Neuron (in vitro differentiated cells): Measurements from ENCODE around the gene RFFL.
"Not testable (repeated sequence)": the region's sequence is repeated elsewhere in the genome, so short reads cannot be mapped to it uniquely, and the experiment has no call there.

ENCODE experiments used
- H2AFZ ChIP-seq: one replicate; pipeline ENCODE4 v1.6.1; 2013; ENCODE audit warnings: low read depth, mild to moderate bottlenecking, inconsistent platforms, low read length, moderate library complexity
- H3K27me3 ChIP-seq: one replicate; pipeline ENCODE4 v1.6.1; 2013; ENCODE audit warnings: low read length; ENCODE audit not compliant: insufficient read depth
- H3K36me3 ChIP-seq: one replicate; pipeline ENCODE4 v1.6.1; 2013; ENCODE audit warnings: low read length; ENCODE audit not compliant: insufficient read depth
- H3K4me1 ChIP-seq: one replicate; pipeline ENCODE4 v1.6.1; 2013; ENCODE audit warnings: low read length; ENCODE audit not compliant: insufficient read depth
- H3K4me3 ChIP-seq: 2 replicates; pipeline ENCODE4 v1.5.1; 2013; ENCODE audit warnings: mild to moderate bottlenecking, low read length, moderate library complexity
- H3K9me3 ChIP-seq: one replicate; pipeline ENCODE4 v1.6.1; 2013; ENCODE audit warnings: low read length

The RFFL gene, protein sequence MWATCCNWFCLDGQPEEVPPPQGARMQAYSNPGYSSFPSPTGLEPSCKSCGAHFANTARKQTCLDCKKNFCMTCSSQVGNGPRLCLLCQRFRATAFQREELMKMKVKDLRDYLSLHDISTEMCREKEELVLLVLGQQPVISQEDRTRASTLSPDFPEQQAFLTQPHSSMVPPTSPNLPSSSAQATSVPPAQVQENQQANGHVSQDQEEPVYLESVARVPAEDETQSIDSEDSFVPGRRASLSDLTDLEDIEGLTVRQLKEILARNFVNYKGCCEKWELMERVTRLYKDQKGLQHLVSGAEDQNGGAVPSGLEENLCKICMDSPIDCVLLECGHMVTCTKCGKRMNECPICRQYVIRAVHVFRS

DNA sequence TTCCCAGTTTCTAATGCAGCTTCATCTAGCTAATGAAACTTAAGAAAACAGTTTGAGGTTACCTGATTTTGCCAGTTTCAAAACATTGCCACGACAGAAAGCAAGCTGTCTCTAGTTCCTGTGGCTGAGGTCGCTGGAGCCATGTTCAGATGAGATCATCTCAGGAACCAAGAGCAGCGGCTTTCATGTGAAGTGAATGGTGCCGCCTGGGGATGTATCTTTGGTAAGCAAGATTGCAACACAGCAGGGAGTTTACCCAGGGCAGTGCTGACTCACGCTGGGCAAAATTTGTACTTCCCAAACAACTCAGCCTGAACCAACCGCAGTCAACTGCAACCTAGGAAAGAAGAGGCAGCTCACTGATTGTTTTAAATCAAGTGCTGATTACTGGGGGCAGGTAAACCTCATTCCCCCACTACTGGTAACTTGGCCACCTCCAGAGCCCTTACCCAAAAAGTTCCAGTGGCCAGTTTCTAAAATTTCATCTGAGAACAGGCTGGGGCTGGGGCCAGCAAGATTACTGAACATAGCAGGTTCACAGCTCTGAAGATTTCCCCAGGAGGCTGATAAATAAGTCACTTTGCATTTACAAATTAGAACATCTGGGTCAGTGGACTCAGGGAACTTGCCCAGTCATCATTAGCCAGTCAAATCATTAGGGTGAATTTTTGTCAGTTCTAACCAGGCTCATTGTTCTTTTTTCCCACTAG, at the start of gene RFFL:
Gene RFFL (minus strand): TSS at position 194 of the 710 bp plus-strand sequence. CDS start 37,154 bp downstream, outside the sequence.
- Histone ChIP-seq H3K9me3 (no peaks in the 10 kb centered on the region), H3K4me3 (no peak within 1 kb of the TSS), H3K27me3 (no peaks in the 10 kb centered on the region)

DNA sequence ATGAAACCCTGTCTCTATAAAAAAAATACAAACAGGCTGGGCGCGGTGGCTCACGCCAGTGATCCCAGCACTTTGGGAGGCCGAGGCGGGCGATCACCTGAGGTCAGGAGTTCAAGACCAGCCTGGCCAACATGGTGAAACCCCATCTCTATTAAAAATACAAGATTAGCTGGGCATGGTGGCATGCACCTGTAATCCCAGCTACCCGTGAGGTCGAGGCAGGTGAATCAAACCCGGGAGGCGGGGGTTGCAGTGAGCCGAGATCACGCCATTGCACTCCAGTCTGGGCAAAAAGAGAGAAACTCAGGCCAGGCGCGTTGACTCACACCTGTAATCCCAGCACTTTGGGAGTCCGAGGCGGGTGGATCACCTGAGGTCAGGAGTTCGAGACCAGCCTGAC, 47.3 kb upstream of the RFFL start:
- H2AFZ ChIP-seq, H3K4me3 ChIP-seq, H3K9me3 ChIP-seq, H3K4me1 ChIP-seq, H3K27me3 ChIP-seq: not testable (repeated sequence)
- peaks cover 12% of the 10 kb centered on the region for H3K36me3 ChIP-seq

More for the DNA sequence above, at the start of gene RFFL:
- no peaks in the 10 kb centered on the region for H3K36me3 ChIP-seq
- no peak within 1 kb of the TSS for H2AFZ ChIP-seq
- peaks cover 13% of the 10 kb centered on the region for H3K4me1 ChIP-seq

DNA sequence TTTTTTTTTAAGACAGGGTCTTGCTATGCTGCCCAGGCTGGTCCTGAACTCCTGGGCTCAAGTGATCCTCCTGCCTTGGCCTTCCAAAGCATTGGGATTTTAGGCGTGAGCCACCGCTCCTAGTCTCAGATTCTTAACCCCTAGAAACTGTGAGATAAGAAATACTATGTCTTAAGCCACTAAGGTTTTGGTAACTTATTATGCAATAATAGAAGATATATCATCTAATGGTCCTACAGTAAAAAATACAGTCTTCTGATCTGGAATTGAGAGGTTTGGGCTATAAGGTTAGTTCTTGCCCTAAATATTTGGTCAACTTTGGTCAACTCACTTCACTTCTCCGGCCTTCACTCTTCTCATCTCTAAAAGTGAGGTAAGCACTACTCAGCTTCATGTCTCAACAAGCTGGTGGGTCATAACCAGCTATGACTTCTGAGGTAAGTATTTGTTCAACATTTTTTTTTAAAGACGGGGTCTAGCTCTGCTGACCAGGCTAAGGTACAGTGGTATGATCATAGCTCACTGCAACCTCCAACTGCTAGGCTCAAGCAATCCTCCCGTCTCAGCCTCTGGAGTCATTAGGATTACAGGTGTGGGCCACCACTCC, 41.4 kb upstream of the RFFL start:
- Histone ChIP-seq H3K4me3 (no peak overlapping the region), H3K9me3 (no peaks in the 10 kb centered on the region), H3K27me3 (no peaks in the 10 kb centered on the region), H3K4me1 (no peaks in the 10 kb centered on the region), H2AFZ (no peak overlapping the region), H3K36me3 (peaks cover 29% of the 10 kb centered on the region)

DNA sequence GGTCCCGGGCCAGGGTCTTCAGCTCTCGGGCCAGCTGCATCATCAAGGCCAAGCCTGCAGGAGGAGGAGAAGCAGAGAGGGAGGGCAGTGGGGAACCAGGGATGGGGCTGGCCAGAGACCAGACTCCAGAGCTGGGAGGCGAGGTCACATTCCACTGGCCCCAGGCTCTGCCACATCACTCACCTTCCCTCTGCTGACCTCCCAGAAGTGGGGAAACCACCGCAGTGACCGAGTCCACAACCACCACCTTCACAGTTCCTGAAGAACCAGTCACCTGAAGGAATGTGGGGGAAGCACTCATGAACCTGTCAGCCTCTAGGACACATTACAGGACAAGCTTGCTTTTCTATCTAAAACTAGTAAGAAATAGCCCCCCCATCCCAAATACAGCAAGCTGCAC, 39.8 kb upstream of the RFFL start:
- no peak overlapping the region for H2AFZ ChIP-seq
- no peaks in the 10 kb centered on the region for H3K4me1 ChIP-seq
- peaks cover 36% of the 10 kb centered on the region for H3K36me3 ChIP-seq
- no peaks in the 10 kb centered on the region for H3K27me3 ChIP-seq
- no peak overlapping the region for H3K4me3 ChIP-seq
- no peaks in the 10 kb centered on the region for H3K9me3 ChIP-seq

DNA sequence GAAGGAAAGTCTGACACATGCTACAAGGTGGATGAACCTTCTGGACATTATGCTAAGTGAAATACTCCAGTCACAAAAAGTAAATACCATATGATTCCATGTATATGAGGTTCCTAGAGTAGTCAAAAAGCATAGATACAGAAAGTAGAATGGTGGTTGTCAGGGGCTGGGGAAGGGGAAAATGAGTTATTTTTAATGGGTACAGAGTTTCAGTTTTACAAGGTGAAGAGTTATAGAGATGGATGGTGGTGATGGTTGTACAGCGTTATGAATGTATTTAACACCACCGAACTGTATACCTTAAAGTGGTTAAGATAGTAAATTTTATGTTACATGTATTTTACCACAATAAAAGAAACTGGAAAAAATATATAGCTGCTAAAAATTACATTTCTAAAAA, 38.2 kb upstream of the RFFL start:
- Histone ChIP-seq H2AFZ (no peak overlapping the region), H3K36me3 (peaks cover 37% of the 10 kb centered on the region), H3K4me3 (no peak overlapping the region), H3K27me3 (no peaks in the 10 kb centered on the region), H3K9me3 (no peaks in the 10 kb centered on the region), H3K4me1 (no peaks in the 10 kb centered on the region)

DNA sequence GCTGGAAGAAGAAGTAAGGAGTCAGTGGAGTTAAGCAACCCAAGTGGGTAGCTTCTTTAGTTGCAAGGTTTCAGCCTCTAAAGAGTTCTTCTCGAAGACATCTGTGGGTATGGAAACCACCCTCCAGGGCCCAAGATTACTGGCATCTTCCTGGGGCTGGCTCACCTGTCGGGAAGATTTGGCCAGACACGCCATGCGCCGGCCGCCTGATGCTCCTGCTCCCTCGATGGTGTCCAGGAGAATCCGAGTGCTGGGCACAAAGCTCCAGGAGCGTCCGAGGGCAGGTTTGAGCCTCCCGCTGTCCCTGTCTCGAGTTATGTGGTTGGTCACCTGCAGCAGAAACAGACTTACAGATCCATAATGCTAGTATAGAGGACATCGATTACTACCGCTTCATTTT, 37.5 kb upstream of the RFFL start:
- H3K36me3 ChIP-seq, result peaks cover 31% of the 10 kb centered on the region
- no peaks in the 10 kb centered on the region for H3K4me1 ChIP-seq

DNA sequence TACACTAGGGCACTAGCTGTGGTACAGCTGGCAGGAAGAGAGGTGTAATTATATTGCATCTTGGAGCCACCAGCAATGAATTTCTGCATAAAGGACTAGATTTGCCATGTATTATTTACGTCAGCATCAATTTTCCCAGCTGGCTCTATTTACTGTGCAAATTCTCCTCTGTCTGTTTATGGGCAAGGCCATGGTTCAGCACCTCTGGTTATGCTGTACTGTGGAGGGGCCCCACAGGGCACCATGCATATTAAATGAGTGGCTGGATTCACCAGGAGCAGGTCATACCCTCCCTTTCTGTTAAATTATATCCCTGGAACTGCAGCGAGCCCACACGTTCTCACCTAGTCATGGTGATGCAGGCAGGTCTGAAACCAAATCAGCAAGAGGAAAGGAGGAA, 36.4 kb upstream of the RFFL start:
- H2AFZ ChIP-seq, result no peak overlapping the region
- H3K36me3 ChIP-seq, result peaks cover 25% of the 10 kb centered on the region
- no peaks in the 10 kb centered on the region for H3K27me3 ChIP-seq
- no peaks in the 10 kb centered on the region for H3K4me1 ChIP-seq
- H3K4me3 ChIP-seq, result no peak overlapping the region
- no peaks in the 10 kb centered on the region for H3K9me3 ChIP-seq

More for the DNA sequence above, 37.5 kb upstream of the RFFL start:
- Histone ChIP-seq H3K27me3 (no peaks in the 10 kb centered on the region), H2AFZ (no peak overlapping the region), H3K9me3 (no peaks in the 10 kb centered on the region), H3K4me3 (no peak overlapping the region)

DNA sequence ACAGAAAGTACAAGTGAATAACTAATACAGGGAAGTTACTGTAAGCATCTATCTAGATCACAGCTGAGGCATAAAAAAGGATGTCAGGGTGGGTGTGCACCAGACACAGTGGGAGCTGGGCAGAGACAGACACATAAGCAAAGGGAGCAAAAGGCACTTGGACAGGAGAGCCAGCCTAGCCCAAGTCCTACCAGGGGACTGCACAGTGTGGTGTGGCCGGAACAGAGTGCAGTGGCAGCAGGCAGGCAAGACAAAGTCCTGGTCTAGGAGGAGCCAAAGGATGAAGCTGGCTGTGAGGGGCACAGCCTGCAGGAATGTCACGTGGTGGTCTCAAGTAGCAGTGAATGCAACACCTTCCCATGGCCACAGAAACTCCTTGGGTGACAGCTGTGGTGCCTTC, 34.3 kb upstream of the RFFL start:
- H3K9me3 ChIP-seq, result no peaks in the 10 kb centered on the region
- no peaks in the 10 kb centered on the region for H3K27me3 ChIP-seq
- H3K36me3 ChIP-seq, result peaks cover 25% of the 10 kb centered on the region
- no peak overlapping the region for H2AFZ ChIP-seq
- no peak overlapping the region for H3K4me3 ChIP-seq
- no peaks in the 10 kb centered on the region for H3K4me1 ChIP-seq

DNA sequence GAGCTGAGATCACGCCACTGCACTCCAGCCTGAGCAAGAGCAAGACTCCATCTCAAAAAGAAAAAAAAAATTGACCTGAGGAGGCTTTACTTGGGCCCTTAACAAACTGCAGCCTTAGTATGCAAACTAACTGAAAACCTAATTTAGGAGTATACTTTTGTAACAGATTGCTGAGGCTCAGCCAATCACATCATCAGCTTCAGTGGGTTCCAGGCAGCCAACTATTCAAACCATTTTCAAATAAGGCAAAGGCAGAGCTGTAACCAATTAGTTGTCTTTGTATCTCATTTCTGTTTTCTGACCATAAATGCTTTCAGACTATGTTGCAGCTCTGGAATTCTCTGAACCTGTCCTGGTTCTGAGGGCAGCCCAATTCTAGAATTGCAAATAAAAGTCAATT, 32.2 kb upstream of the RFFL start:
- Histone ChIP-seq H3K27me3 (no peaks in the 10 kb centered on the region), H3K36me3 (peaks cover 19% of the 10 kb centered on the region), H3K4me1 (no peaks in the 10 kb centered on the region), H3K9me3 (no peaks in the 10 kb centered on the region), H3K4me3 (no peak overlapping the region), H2AFZ (no peak overlapping the region)

DNA sequence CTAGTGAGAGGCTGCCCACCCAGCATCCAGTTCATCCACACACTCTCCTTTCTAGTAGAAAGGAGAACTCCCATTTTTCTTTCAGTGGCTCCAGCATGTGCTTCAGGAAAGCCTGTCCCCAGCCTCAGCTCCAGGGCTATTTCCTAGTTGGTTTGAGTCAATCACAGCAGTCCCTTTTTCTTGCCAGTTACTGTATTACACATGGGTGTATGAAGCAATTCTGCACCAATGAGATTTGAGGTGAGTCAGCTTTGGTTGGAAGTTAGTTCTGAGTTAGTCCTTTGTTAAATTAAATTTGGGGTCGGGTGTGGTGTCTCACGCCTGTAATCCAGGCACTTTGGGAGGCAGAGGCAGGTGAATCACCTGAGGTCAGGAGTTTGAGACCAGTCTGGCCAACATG, 31.4 kb upstream of the RFFL start:
- Histone ChIP-seq H3K9me3 (no peaks in the 10 kb centered on the region), H3K36me3 (peaks cover 10% of the 10 kb centered on the region), H3K27me3 (no peaks in the 10 kb centered on the region), H3K4me1 (no peaks in the 10 kb centered on the region), H3K4me3 (no peak overlapping the region), H2AFZ (no peak overlapping the region)

DNA sequence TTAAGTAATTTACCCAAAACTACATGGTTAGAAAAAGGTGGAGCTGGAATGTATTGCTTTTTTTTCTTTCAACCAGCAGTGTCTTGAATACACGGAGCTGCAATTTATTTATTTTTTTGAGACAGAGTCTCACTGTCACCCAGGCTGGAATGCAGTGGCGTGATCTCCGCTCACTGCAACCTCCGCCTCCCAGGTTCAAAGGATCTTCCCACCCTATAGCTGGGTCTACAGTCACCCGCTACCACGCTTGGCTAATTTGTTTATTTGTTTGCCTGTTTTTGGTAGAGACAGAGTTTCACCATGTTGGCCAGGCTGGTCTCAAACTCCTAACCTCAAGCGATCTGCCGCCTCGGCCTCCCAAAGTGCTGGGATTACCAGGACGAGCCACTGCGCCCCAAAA, 27.2 kb upstream of the RFFL start:
- H3K36me3 ChIP-seq, H2AFZ ChIP-seq: not testable (repeated sequence)

DNA sequence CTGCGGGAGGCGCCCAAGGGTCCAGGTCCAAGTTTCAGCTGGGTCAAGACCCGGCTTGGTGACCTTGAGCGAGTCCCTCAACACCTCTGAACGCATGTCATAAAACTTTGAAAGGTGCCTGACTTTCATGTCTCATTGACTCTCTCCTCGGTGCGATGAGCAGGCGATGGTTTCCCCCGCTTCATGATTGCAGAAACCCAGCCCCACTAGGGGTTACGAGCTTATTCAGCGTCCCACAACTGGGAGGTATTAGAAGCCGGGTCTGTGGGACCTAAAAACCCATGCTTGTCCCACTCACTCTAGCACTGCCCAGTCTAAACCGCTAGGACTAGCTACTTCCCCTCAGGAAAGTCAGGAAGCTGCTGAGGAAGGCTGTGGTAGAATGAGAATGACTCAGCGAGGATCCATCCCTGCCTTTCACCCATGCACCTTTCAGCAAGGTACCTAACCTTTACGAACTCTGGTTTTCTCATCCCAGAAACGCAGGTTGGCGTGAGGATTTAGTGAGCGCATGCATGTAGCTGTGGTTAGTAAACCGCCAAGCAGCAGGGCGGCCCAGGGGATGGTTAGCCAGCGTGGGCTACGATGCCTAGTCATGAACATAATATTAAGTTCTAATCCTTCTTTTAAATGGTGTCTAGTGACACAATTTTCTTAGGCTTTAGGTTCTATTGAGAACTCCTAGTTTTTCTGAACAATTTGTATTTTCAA, 26.2 kb upstream of the RFFL start:
- Histone ChIP-seq H2AFZ (peak overlapping the region; percentile 87), H3K27me3 (no peaks in the 10 kb centered on the region), H3K4me1 (peaks cover 15% of the 10 kb centered on the region), H3K9me3 (no peaks in the 10 kb centered on the region), H3K4me3 (peak overlapping the region; percentile 40), H3K36me3 (no peaks in the 10 kb centered on the region)

More for the DNA sequence above, 27.2 kb upstream of the RFFL start:
- not testable (repeated sequence) for H3K9me3 ChIP-seq, H3K27me3 ChIP-seq, H3K4me3 ChIP-seq
- H3K4me1 ChIP-seq, result peaks cover 15% of the 10 kb centered on the region
